HG03097 (cell line): ENCODE data around the gene CAPN8.
"Not testable (repeated sequence)": the region's sequence is repeated elsewhere in the genome, so short reads cannot be mapped to it uniquely, and the experiment has no call there.

Experiments used
- ATAC-seq: cut with Tn5 transposase; IDR thresholded peaks from one replicate; pipeline ENCODE4 v1.9.1; 2021; ENCODE audit not compliant: unreplicated experiment, low FRiP score

Gene CAPN8

GRCh38 chr1:223534677-223535076 is 130.8 kb downstream of the CAPN8 start:
- ATAC-seq, result no peak

- ATAC-seq, result no peak
These were observed 131.8 kb downstream of the CAPN8 start for GRCh38 chr1:223533708-223534107.

GRCh38 chr1:223531742-223532341 is 133.7 kb downstream of the CAPN8 start:
- ATAC-seq, result no peak

DNA sequence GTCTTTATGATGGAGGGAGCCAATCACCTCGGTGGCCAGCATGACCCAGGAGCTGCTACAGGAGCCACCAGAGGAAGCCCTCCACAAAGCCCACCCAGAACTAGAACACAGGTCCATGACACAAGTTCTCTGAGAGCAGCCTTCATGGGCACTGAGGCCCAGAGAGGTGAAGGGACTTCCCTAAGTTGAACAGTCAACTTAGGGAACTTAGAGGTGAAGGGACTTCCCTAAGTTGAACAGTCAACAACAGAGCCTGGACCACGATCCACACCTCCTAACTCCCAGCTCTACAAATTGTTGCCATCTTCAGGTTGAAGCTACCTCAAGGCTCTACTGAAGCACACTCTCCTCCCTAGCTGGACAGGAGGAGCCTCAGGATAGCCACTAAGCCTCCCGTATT is 139.5 kb downstream of the CAPN8 start:
- no peak for ATAC-seq

GRCh38 chr1:223525546-223525945 is 140.0 kb downstream of the CAPN8 start:
- ATAC-seq, result no peak

DNA sequence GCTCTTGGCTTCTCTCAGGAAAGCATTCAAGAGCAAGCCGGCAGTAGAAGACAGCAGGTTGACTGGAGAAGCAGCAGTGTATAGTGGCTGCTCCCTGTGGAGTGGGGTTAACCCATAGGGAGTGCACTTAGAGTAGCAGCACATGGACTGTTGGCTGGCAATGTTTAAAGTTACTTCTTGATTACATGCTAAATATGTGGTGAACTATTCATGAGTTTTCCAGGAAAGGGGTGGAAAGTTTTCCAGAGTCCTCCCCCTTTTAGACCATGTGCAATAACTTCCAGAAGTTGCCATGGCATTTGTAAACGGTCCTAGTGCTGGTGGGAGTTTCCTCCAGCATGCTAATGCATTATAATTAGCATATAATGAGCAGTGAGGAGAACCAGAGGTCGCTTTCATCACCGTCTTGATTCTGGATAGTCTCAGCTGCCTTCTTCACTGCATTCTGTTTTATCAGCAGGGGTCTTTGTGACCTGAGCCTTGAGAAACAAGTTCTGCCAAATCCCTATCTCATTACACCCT is 140.5 kb downstream of the CAPN8 start:
- no peak for ATAC-seq

- ATAC-seq, result no peak
These were observed 144.4 kb downstream of the CAPN8 start for GRCh38 chr1:223521150-223521549.

- no peak for ATAC-seq
These were observed 145.3 kb downstream of the CAPN8 start for GRCh38 chr1:223520200-223520599.

GRCh38 chr1:223519116-223519515 is 146.4 kb downstream of the CAPN8 start:
- ATAC-seq, result no peak

GRCh38 chr1:223518553-223518952 is 146.9 kb downstream of the CAPN8 start:
- ATAC-seq, result not testable (repeated sequence)

GRCh38 chr1:223515926-223516325 is 149.6 kb downstream of the CAPN8 start:
- no peak for ATAC-seq

GRCh38 chr1:223515421-223515820 is 150.1 kb downstream of the CAPN8 start:
- no peak for ATAC-seq

GRCh38 chr1:223514644-223515043 is 150.9 kb downstream of the CAPN8 start:
- no peak for ATAC-seq

DNA sequence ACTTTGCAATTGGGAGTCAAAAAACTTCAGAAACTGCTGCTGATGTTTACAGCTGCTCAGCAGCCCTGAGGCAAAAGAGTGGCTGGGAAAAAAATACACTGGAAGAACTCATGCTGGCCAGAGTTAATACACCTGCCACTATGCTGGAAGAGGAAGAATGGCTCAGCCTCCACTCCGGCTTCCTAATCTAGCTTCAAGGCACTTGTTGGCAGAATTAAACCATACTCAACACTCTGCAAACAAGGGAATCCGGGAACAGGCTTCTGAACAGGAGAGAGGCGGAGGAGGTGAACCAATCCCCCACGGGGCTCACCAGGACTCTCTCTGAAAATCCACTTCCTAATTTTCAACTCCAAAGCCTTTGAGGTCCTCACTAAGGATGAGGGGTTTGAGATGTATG is 152.2 kb downstream of the CAPN8 start:
- ATAC-seq, result no peak

- ATAC-seq, result no peak
These were observed 153.4 kb downstream of the CAPN8 start for GRCh38 chr1:223512057-223512456.

DNA sequence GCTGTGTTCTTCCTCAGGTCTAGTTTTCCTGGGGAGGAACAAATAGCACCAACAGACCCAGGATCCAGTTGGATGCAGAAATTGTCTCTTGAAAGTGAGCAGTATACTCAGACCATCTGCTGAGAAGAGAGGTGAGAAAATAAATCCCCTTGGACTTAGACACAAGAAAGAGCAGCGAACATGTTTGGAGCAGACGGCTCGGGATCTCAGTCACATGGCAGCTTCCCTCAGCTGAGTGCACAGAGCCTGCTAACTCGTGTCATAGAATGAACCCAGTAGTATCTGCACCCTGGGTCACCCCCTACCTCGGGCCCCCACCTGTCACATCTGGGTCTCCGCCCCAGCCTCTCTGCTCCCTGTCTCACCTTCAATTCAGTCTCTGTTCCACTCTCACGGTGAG is 156.7 kb downstream of the CAPN8 start:
- ATAC-seq, result no peak

- no peak for ATAC-seq
These were observed 160.8 kb downstream of the CAPN8 start for GRCh38 chr1:223504741-223505140.

- ATAC-seq, result no peak
These were observed 162.2 kb downstream of the CAPN8 start for GRCh38 chr1:223503348-223503747.

DNA sequence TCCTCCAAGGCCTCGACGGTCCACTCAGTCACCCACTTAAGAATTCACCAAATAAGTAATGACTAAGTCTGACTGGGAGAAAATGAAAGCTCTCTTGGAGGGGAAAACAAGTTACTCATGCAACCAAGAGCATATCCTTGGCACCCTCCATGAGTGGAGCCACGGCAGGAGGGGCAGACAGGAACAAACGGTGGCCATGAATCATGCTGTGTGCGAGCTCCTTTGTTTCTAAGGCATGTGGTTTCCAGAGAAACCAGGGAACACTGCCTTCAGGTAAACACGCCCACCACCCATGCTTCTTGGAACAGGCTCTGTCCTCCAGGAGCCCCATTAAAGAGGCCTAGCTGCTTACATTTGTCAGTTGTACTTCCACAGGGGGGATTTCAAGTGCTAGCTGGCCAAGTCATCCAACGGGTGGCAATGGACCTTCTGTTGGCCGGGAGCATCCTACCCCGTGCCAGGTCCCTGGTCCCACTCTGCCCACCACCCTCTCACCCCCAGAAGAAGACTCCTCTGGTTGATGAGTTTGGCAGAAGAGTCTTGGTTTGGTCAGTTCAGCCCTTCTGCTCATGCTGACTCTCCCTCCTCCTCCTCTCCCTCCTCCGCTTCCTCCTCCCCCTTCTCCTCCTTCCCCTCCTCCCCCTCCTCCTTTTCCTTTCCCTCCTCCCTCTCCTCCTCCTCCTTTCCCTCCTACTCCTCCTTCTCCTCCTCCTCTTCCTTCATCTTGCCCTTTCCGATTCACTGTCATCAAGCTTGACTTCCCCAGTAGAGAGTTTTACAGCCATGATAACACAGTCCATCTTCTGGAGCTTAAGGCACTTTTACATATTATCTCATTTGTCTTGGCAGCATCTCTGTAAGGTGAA is 164.7 kb downstream of the CAPN8 start:
- no peak for ATAC-seq

DNA sequence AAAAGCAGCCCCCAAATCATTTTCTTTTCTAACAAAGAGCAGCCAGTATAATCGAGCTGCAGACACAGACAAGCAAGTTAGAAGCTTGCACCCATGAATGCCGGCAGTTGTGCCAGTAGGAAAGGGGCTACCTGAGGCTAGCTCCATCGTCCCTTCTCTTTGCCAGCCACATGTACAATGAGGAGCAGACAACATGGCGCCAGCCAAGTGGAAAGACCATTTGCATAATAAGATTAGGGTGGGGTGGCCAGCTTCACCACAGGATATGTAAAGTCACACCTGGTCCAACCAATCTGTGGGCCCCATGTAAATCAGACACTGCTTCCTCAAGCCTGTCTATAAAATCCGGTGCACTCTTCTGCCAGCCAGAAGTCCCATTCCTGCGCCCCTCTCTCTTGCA is 168.6 kb downstream of the CAPN8 start:
- ATAC-seq, result no peak

- no peak for ATAC-seq
These were observed 170.4 kb downstream of the CAPN8 start for GRCh38 chr1:223494926-223495645.
